ENCODE measurements around the gene MYO5B. TPM values are rescaled to one million over a fixed set of nuclear protein-coding genes. Genes with fewer than 3 reads are reported as not detected.

The MYO5B gene
- total RNA-seq, 1 experiment from 2014 or later, result 32.1 TPM

- no peaks in the 10 kb centered on the region for H3K9me2 ChIP-seq (ENCODE audit: insufficient read depth)
- TF ChIP-seq SRF (IDR thresholded peaks at IDR 0.05; ENCODE audit: low read depth) (no peak), TCF7L2 (IDR thresholded peaks at IDR 0.05; ENCODE audit: borderline replicate concordance, extremely low read depth, insufficient read depth, insufficient read length) (no peak), ZFX (IDR thresholded peaks at IDR 0.05) (no peak), SIN3A (IDR thresholded peaks at IDR 0.05; ENCODE audit: low read depth) (no peak), ELF1 (IDR thresholded peaks at IDR 0.05; ENCODE audit: borderline replicate concordance, low read depth) (no peak), YY1 (IDR thresholded peaks at IDR 0.05; ENCODE audit: extremely low read depth, insufficient replicate concordance, low read depth, low read length) (no peak), CBX3 (IDR thresholded peaks at IDR 0.05; ENCODE audit: low read depth) (no peak), EZH2phosphoT487 (IDR thresholded peaks at IDR 0.05; ENCODE audit: borderline replicate concordance) (no peak), JUND (IDR thresholded peaks at IDR 0.05) (no peak), POLR2A (IDR thresholded peaks at IDR 0.05; ENCODE audit: borderline replicate concordance, extremely low read depth, insufficient read depth, insufficient read length) (no peak)
- ChIA-PET POLR2A (interaction anchor here (1.2 kb wide), 1 partner anchor 9 kb away, joined by 3 read pairs; no protein-coding TSS in a partner anchor), CTCF (no interaction called here), RAD21 (ENCODE audit: low non-redundant PET in 1 of 2, low total read pairs in 2 of 2, uncharacterized antibody in 2 of 2, unreplicated experiment in 2 of 2) (no interaction called here)
- no TSS peak for BruUV-seq (replicated peaks)
- H3K9ac ChIP-seq (ENCODE audit: low read length), result no peak overlapping the region
- no peaks in the 10 kb centered on the region for H3K9me3 ChIP-seq (ENCODE audit: control insufficient read depth in 1 of 2, insufficient read depth in 1 of 2, low read depth in 1 of 2, low read length in 2 of 2)
- intact Hi-C loops (cut with micrococcal nuclease), result no loop called here
- no peaks in the 10 kb centered on the region for H3K27me3 ChIP-seq (ENCODE audit: insufficient read depth, low read length)
- no peak for ATAC-seq
- H3K36me3 ChIP-seq (ENCODE audit: control insufficient read depth in 1 of 2, insufficient read depth in 2 of 2, low read length in 2 of 2), result no peaks in the 10 kb centered on the region; a peak in 1 of 4 replicates
- H4K20me1 ChIP-seq (ENCODE audit: insufficient read depth), result no peaks in the 10 kb centered on the region
- H3K4me3 ChIP-seq (replicated peaks in 1 of 2; ENCODE audit: low read depth in 1 of 2, low read length in 2 of 2), result no peak overlapping the region
- no peak overlapping the region for H3K27ac ChIP-seq (ENCODE audit: low read depth, low read length)
- no peak for DNase-seq (ENCODE audit: low read depth, low spot score)
- no peaks in the 10 kb centered on the region for H3K4me1 ChIP-seq (ENCODE audit: control insufficient read depth in 1 of 2, insufficient read depth in 2 of 2, low read length in 2 of 2)
- H3K4me2 ChIP-seq (ENCODE audit: low read length), result no peak overlapping the region
- H3K79me2 ChIP-seq (ENCODE audit: insufficient read depth, low read length), result no peaks in the 10 kb centered on the region
- no peak overlapping the region for H2AFZ ChIP-seq (ENCODE audit: low read depth, low read length, poor library complexity, severe bottlenecking)
Observed at GRCh38 chr18:49910986-49911385, 284.0 kb downstream of the MYO5B start.

- POLR2A ChIA-PET, result interaction anchor here (1.2 kb wide), 1 partner anchor 8 kb away, joined by 3 read pairs; no protein-coding TSS in a partner anchor
- Histone ChIP-seq H4K20me1 (ENCODE audit: insufficient read depth) (no peaks in the 10 kb centered on the region), H2AFZ (ENCODE audit: low read depth, low read length, poor library complexity, severe bottlenecking) (no peak overlapping the region), H3K79me2 (ENCODE audit: insufficient read depth, low read length) (no peaks in the 10 kb centered on the region), H3K4me1 (ENCODE audit: control insufficient read depth in 1 of 2, insufficient read depth in 2 of 2, low read length in 2 of 2) (no peaks in the 10 kb centered on the region), H3K9me3 (ENCODE audit: control insufficient read depth in 1 of 2, insufficient read depth in 1 of 2, low read depth in 1 of 2, low read length in 2 of 2) (no peaks in the 10 kb centered on the region), H3K4me2 (ENCODE audit: low read length) (no peak overlapping the region), H3K9me2 (ENCODE audit: insufficient read depth) (no peaks in the 10 kb centered on the region), H3K27ac (ENCODE audit: low read depth, low read length) (no peak overlapping the region), H3K9ac (ENCODE audit: low read length) (no peak overlapping the region), H3K4me3 (replicated peaks in 1 of 2; ENCODE audit: low read depth in 1 of 2, low read length in 2 of 2) (no peak overlapping the region), H3K27me3 (ENCODE audit: insufficient read depth, low read length) (no peaks in the 10 kb centered on the region), H3K36me3 (ENCODE audit: control insufficient read depth in 1 of 2, insufficient read depth in 2 of 2, low read length in 2 of 2) (no peaks in the 10 kb centered on the region; a peak in 1 of 4 replicates)
- intact Hi-C loops (cut with micrococcal nuclease), result no loop called here
- DNase-seq (ENCODE audit: low read depth, low spot score) (no peak), ATAC-seq (no peak)
- RAD21 ChIA-PET (ENCODE audit: low non-redundant PET in 1 of 2, low total read pairs in 2 of 2, uncharacterized antibody in 2 of 2, unreplicated experiment in 2 of 2), result no interaction called here
- BruUV-seq (replicated peaks), result no TSS peak
- CTCF ChIA-PET, result no interaction called here
- TF ChIP-seq CEBPB (IDR thresholded peaks at IDR 0.05; ENCODE audit: low read depth) (no peak), SRF (IDR thresholded peaks at IDR 0.05; ENCODE audit: low read depth) (no peak), POLR2A (IDR thresholded peaks at IDR 0.05; ENCODE audit: borderline replicate concordance, extremely low read depth, insufficient read depth, insufficient read length) (no peak), ZFX (IDR thresholded peaks at IDR 0.05) (no peak), REST (IDR thresholded peaks at IDR 0.05; ENCODE audit: low read depth) (no peak), EGR1 (IDR thresholded peaks at IDR 0.05; ENCODE audit: low read depth) (no peak), RAD21 (IDR thresholded peaks at IDR 0.05; ENCODE audit: low read depth) (no peak), MAX (IDR thresholded peaks at IDR 0.05) (no peak), ATF3 (IDR thresholded peaks at IDR 0.05) (no peak), ELF1 (IDR thresholded peaks at IDR 0.05; ENCODE audit: borderline replicate concordance, low read depth) (no peak), ZNF274 (IDR thresholded peaks at IDR 0.05; ENCODE audit: low read depth, low read length) (no peak)
Observed at GRCh38 chr18:49910019-49910418, 284.9 kb downstream of the MYO5B start.
